TTC549 (cell line): ENCODE results near the gene OTOA.
"Not testable (repeated sequence)": the region's sequence is repeated elsewhere in the genome, so short reads cannot be mapped to it uniquely, and the experiment has no call there.

Experiments
- FAIRE-seq: peaks from 2 replicates; lab custom pipeline; 2012; peaks lifted over from hg19 to GRCh38; lab: Jason Lieb, UNC

Gene OTOA

DNA sequence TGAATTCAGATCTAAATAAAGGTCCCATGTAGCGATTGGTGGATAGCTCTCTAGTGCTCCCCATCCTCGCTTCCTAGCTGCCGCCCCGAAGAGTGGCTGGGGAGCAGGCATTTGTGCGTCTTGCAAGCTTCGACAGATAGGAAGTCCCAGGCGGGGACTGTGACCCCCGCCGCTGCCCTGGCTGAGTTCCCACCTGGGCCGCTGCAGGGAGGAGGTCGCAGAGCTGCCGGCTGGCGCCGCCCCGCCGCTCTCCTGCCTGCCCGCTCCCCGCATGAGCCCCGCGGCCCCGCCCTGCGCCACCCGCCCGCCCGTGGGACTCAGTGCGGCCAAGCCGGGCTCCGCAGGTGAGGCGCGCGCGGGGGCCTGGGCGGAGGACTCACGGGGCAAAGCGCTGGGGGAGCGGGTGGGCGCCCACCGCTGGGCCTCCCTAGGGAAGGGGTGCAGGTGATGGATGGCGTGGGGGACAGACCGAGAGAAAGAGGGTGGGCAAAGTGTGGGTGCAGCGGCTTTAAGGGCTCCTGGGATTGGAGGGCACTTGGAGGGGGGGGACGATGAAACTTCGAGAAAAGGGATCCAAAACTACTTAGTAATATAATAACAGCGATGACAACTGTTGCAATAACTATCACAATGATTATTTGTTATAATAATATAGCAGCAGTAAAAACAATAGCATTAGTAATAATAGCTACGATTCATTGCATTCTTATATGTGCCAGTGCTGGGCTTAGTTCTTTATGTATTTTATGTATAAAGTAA lies at the start of gene OTOA:
Gene OTOA (plus strand): TSS at position 80 of the 759 bp plus-strand sequence. CDS start 14,547 bp downstream, outside the sequence.
- no peak for FAIRE-seq

- no peak for FAIRE-seq
Measured at GRCh38 chr16:21614896-21615295, 48.9 kb upstream of the OTOA start.

- FAIRE-seq: no peak
Measured at GRCh38 chr16:21617607-21618006, 46.2 kb upstream of the OTOA start.

DNA sequence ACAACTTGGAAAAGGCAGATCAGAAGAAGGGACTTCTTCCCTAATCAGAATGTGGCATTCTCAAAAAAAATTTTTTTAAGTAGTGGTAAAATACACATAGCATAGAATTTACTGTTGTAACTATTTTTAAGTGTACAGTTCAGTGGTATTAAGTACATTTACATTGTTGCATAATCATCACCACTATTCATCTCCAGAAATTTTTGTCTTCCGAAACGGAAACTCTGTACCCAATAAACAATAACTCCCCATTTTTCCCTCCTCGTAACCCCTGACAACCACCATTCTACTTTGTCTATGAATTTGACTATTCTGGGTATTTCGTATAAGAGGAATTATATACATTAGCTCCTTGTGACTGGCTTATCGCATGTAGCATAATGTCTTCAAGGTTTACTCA lies 45.5 kb upstream of the OTOA start:
- no peak for FAIRE-seq

- FAIRE-seq: no peak
Measured at GRCh38 chr16:21619765-21620425, 43.9 kb upstream of the OTOA start.

DNA sequence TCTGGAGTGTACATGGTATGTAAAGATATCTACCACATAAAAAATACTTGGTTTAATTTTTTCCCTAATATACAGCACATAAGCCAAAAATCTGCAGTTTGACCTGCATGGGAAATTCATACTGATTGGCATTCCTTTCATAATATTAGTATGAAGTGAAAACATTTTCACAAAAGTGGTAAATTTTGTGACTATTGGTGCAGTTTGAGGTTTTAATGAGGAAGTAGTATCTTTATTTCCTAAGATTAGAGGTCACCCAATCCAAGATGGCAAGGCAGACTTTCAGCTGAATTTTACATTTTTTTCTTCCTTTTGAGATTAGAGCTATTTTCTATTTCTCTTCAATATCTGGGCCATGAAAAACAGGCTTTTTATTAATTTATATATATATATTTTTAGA lies 43.2 kb upstream of the OTOA start:
- FAIRE-seq: no peak

DNA sequence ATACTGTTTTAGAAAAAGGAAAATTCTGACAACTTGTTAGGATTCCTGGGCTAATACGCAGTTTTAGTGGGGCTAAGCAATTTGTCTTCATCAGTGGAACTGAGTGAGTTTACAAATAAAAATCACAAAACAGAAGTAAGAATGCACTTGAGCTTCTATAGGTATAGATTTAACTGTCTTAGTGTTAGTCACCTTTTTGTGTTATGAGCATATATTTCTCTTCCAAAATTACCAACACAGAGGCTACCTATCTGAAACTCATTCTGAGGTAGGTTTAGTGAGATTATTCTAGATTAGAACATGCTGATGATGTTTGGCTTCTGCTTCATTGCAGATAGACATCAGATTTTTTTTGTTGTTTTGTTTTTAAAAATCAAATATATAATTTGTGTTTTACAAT lies 41.2 kb upstream of the OTOA start:
- FAIRE-seq: no peak

- no peak for FAIRE-seq
Measured at GRCh38 chr16:21625026-21625425, 38.7 kb upstream of the OTOA start.

DNA sequence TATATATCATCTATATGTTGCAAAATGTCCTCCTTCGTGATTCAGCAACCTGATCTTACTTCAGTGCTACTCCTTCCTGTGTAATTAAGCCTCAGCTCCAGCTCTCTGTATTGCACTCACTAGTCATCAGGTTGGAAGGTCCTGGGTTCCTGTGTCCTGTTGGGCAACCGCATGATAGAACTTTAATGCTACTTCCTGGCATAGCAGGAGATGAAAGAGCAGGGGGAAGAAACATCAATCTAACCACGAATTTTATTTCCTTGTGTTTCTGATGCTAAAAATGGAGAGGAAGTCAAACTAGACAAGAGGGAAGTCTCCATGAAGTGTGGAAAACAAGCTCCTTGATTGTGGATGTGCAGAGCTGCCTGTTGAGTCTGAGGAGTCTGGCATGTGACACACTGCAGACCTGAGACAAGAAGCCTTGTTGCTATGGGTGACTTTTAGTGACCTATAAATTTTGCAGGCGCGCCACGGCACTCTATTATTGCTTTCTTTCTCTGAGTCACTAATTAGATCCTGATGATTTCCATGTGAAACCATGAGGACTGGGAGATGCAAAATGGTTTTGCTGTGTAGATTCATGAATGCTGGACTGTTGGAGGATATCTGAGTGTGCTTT lies 37.0 kb upstream of the OTOA start:
- no peak for FAIRE-seq

DNA sequence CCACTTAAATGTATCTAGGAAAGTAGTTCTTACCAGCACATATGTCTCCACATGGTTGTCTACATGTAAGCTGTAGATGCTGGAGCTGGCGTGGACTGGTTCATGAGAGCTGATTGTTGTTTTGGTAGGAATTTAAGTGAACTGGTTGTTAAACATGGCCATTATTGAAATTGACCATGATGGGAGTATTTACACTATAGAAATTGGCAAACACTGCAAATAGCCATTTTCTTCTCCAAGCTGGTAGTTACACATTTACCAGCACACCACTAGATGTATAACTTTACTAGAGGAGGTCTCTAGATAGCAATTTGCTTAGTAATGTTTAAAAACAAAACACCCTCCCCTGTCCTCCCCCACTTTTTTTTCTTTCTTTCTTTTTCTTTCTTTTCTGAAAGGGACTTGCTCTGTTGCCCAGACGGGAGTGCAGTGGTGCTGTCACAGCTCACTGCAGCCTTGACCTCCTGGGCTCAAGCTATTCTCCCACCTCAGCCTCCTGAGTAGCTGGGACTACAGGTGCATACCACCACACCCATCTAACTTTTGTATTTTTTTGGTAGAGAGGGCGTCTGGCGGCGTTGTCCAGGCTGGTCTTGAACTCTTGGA lies 35.5 kb upstream of the OTOA start:
- FAIRE-seq: no peak

GRCh38 chr16:21628772-21629171 lies 35.0 kb upstream of the OTOA start:
- FAIRE-seq: no peak

DNA sequence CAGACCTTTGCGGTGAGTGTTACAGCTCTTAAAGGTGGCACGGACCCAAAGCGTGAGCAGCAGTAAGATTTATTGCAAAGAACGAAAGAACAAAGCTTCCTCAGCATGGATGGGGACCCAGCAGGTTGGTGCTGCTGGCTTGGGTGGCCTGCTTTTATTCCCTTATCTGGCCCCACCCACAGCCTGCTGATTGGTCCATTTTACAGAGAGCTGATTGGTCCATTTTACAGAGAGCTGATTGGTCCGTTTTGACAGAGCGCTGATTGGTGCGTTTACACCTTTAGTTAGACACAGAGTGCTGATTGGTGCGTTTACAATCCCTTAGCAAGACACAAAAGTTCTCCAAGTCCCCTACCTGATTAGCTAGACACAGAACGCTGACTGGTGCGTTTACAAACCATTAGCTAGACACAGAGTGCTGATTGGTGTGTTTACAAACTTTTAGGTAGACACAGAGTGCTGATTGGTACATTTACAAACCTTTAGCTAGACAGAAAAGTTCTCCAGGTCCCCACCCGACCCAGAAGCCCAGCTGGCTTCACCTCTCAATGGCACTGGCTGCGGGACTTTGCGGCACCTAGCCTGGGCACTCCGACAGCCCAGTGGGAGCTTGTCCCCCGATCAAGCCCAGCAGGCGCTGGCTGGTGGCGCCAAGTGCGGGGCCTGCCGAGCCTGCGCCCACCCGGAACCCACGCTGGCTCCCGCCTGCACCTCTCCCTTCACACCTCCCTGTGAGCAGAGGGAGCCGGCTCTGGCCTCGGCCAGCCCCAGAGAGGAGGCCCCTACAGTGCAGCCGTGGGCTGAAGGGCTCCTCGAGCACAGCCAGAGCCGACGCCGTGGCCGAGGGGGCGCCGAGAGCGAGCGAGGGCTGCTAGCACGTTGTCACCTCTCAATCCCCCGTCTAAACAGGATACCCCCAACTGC lies 33.9 kb upstream of the OTOA start:
- FAIRE-seq: not testable (repeated sequence)

DNA sequence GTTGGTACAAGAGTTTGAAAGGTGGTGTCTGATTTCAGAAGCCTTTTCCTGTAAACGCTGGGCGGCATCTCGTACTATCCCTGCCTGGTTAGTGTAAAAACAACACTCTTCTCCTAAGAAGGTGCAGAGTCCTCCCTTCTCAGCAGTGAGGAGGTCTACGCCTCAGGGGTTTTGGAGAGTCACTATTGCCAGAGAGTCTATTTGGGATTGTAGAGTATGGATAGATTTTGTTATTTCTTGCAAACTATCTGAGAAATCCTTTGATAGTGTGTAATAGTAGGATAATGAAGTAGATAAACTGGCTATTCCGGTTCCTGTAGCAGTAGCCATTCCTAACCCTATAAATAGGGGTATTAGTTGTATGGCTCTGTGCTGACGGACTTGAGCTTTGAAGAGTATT lies 32.9 kb upstream of the OTOA start:
- not testable (repeated sequence) for FAIRE-seq

GRCh38 chr16:21631376-21631775 lies 32.4 kb upstream of the OTOA start:
- FAIRE-seq: not testable (repeated sequence)

DNA sequence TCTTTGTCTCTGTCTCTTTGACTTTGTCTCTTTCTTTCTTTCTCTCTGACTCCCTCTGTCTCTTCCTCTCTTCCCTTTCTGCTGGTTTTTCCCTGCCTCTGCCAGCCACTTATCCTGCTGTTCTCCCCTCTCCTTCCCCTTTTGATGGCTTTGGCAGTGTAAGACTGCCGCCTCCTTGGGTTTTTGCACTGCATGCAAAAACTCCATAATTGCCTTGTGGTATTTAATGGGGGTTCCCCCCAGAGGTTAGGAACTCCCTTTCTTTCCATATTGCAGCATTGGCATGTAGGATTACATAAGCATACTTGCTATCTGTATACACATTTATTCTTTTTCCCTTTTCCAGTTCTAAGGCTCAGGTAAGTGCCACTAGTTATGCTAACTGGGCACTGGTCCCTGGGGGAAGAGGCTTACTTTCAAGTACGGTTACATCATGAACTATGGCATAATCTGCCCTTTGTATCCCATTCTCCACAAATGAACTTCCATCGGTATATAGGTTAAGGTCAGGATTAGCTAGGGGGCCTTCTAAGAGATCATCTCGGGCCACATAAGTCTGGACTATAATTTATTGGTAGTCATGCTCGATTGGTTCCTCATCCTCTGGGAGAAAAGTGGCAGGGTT lies 31.7 kb upstream of the OTOA start:
- FAIRE-seq: not testable (repeated sequence)

DNA sequence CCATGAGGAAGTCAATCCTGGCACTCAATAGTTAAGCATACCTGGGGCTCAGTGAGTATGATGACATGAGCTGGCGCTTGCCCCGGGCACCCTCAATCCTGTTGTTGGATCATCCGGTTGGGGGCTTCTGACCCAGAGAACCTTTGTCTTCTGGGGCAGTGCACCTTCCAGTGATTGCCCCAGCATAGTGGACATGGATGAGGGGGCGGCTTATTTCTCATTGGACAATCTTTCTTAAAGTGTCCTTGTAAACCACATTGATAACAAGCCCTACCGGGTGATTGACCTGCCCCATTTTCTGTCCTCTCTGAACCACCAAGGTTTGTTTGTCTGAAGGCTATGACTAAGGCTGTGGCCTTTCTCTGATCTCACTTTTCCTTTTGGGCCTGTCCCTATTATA lies 29.6 kb upstream of the OTOA start:
- FAIRE-seq: no peak

GRCh38 chr16:21635694-21636093 lies 28.1 kb upstream of the OTOA start:
- not testable (repeated sequence) for FAIRE-seq

GRCh38 chr16:21637032-21637968 lies 26.5 kb upstream of the OTOA start:
- FAIRE-seq: no peak

DNA sequence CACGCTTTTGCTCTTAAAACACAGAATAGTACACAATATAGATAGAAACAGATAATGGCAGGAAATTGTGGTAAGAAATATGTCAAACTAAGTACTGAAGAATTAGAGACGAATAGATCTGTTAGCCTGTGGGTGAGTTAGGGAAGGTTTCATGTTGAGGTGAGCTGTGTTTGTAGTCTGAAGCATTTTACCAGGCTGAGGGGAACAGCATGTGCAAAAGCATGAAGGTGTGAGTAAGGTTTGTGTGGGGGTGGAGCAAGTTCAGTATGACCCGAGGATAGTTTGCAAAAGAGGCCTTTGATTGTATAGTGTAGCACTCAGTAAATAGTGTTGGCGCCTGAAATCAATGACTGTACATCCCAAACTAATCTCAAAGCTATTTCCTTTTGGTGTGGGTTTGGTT lies 25.2 kb upstream of the OTOA start:
- FAIRE-seq: no peak

DNA sequence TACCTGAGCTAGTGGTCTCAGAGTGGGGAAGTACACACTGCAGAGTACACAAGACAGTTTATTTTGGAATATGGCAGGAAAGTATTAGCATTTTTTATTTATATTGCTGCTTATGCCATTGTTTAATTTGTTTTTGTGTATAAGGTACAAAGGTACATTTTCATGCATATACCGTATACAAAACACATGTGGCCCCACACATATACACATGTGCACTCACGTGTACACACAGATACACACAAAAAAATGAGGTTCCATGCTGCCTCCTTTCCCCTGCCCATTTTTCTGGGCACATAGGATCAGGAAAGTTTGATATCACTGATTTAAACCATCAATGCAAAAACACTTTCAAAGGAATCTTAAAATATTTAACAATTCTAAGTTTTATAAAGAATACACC lies 24.3 kb upstream of the OTOA start:
- no peak for FAIRE-seq
